Measurements from ENCODE around the gene SLC52A3.
A peak's percentile ranks its signal among the peaks of the same experiment; 100 is the strongest.

SLC52A3 gene

GRCh38 chr20:791056-791455 lies 22.8 kb upstream of the SLC52A3 start:
- peak overlapping the region; percentile 47 for H3K9ac ChIP-seq (ENCODE audit: low read depth, low read length)
- peaks cover 18% of the 10 kb centered on the region; the same call in 1 of the 2 replicates for H3K9me3 ChIP-seq (ENCODE audit: insufficient read depth, low read depth, low read length)
- H3K4me3 ChIP-seq (ENCODE audit: low read length) = peak overlapping the region; percentile 49; the same call in 1 of the 2 replicates
- peaks cover 20% of the 10 kb centered on the region; the same call in 1 of the 2 replicates for H3K4me1 ChIP-seq (ENCODE audit: insufficient read depth, low read length)
- peak overlapping the region; percentile 25 for H3K27ac ChIP-seq (ENCODE audit: low read length)
- no peaks in the 10 kb centered on the region for H3K27me3 ChIP-seq (ENCODE audit: insufficient read depth, low read length)
- no peaks in the 10 kb centered on the region for H3K36me3 ChIP-seq (ENCODE audit: insufficient read depth, low read depth, low read length)

GRCh38 chr20:787825-788224 lies 19.5 kb upstream of the SLC52A3 start:
- Histone ChIP-seq H3K9ac (ENCODE audit: low read depth, low read length) (no peak overlapping the region; the same call in 1 of the 2 replicates), H3K27ac (ENCODE audit: low read length) (no peak overlapping the region), H3K9me3 (ENCODE audit: insufficient read depth, low read depth, low read length) (peaks cover 33% of the 10 kb centered on the region), H3K4me3 (ENCODE audit: low read length) (no peak overlapping the region), H3K27me3 (ENCODE audit: insufficient read depth, low read length) (no peaks in the 10 kb centered on the region), H3K36me3 (ENCODE audit: insufficient read depth, low read depth, low read length) (no peaks in the 10 kb centered on the region), H3K4me1 (ENCODE audit: insufficient read depth, low read length) (peaks cover 20% of the 10 kb centered on the region; the same call in 1 of the 2 replicates)

- Histone ChIP-seq H3K36me3 (ENCODE audit: insufficient read depth, low read depth, low read length) (no peaks in the 10 kb centered on the region), H3K9ac (ENCODE audit: low read depth, low read length) (no peak overlapping the region), H3K9me3 (ENCODE audit: insufficient read depth, low read depth, low read length) (peaks cover 14% of the 10 kb centered on the region), H3K27me3 (ENCODE audit: insufficient read depth, low read length) (no peaks in the 10 kb centered on the region), H3K27ac (ENCODE audit: low read length) (no peak overlapping the region), H3K4me1 (ENCODE audit: insufficient read depth, low read length) (peaks cover 11% of the 10 kb centered on the region), H3K4me3 (ENCODE audit: low read length) (no peak overlapping the region)
Observed at GRCh38 chr20:779771-780170, 11.5 kb upstream of the SLC52A3 start.

- no peak overlapping the region for H3K9ac ChIP-seq (ENCODE audit: low read depth, low read length)
- H3K4me1 ChIP-seq (ENCODE audit: insufficient read depth, low read length) = peaks cover 11% of the 10 kb centered on the region
- H3K4me3 ChIP-seq (ENCODE audit: low read length) = no peak overlapping the region
- no peaks in the 10 kb centered on the region for H3K36me3 ChIP-seq (ENCODE audit: insufficient read depth, low read depth, low read length)
- no peaks in the 10 kb centered on the region for H3K27me3 ChIP-seq (ENCODE audit: insufficient read depth, low read length)
- no peaks in the 10 kb centered on the region for H3K9me3 ChIP-seq (ENCODE audit: insufficient read depth, low read depth, low read length)
- no peak overlapping the region for H3K27ac ChIP-seq (ENCODE audit: low read length)
Observed at GRCh38 chr20:776165-776564, 7.9 kb upstream of the SLC52A3 start.

- H3K4me1 ChIP-seq (ENCODE audit: insufficient read depth, low read length) = peaks cover 11% of the 10 kb centered on the region
- peak overlapping the region; percentile 9; the same call in 1 of the 2 replicates for H3K9ac ChIP-seq (ENCODE audit: low read depth, low read length)
- H3K27me3 ChIP-seq (ENCODE audit: insufficient read depth, low read length) = no peaks in the 10 kb centered on the region
- peak overlapping the region; percentile 51 for H3K4me3 ChIP-seq (ENCODE audit: low read length)
- no peaks in the 10 kb centered on the region for H3K36me3 ChIP-seq (ENCODE audit: insufficient read depth, low read depth, low read length)
- H3K9me3 ChIP-seq (ENCODE audit: insufficient read depth, low read depth, low read length) = no peaks in the 10 kb centered on the region
- H3K27ac ChIP-seq (ENCODE audit: low read length) = no peak overlapping the region
Observed at GRCh38 chr20:775679-776135, 7.4 kb upstream of the SLC52A3 start.

- no peak overlapping the region for H3K27ac ChIP-seq (ENCODE audit: low read length)
- no peak overlapping the region for H3K9ac ChIP-seq (ENCODE audit: low read depth, low read length)
- no peak overlapping the region for H3K4me3 ChIP-seq (ENCODE audit: low read length)
- H3K27me3 ChIP-seq (ENCODE audit: insufficient read depth, low read length) = no peaks in the 10 kb centered on the region
- H3K4me1 ChIP-seq (ENCODE audit: insufficient read depth, low read length) = peaks cover 11% of the 10 kb centered on the region
- no peaks in the 10 kb centered on the region for H3K9me3 ChIP-seq (ENCODE audit: insufficient read depth, low read depth, low read length)
- no peaks in the 10 kb centered on the region for H3K36me3 ChIP-seq (ENCODE audit: insufficient read depth, low read depth, low read length)
Observed at GRCh38 chr20:774660-775057, 6.4 kb upstream of the SLC52A3 start.

GRCh38 chr20:774016-774659 lies 5.8 kb upstream of the SLC52A3 start:
- H3K4me1 ChIP-seq (ENCODE audit: insufficient read depth, low read length) = peaks cover 11% of the 10 kb centered on the region
- H3K4me3 ChIP-seq (ENCODE audit: low read length) = no peak overlapping the region
- no peak overlapping the region for H3K9ac ChIP-seq (ENCODE audit: low read depth, low read length)
- no peak overlapping the region for H3K27ac ChIP-seq (ENCODE audit: low read length)
- H3K27me3 ChIP-seq (ENCODE audit: insufficient read depth, low read length) = no peaks in the 10 kb centered on the region
- H3K9me3 ChIP-seq (ENCODE audit: insufficient read depth, low read depth, low read length) = no peaks in the 10 kb centered on the region
- no peaks in the 10 kb centered on the region for H3K36me3 ChIP-seq (ENCODE audit: insufficient read depth, low read depth, low read length)

- Histone ChIP-seq H3K27ac (ENCODE audit: low read length) (no peak overlapping the region), H3K4me1 (ENCODE audit: insufficient read depth, low read length) (peaks cover 16% of the 10 kb centered on the region), H3K36me3 (ENCODE audit: insufficient read depth, low read depth, low read length) (no peaks in the 10 kb centered on the region), H3K4me3 (ENCODE audit: low read length) (no peak overlapping the region), H3K9me3 (ENCODE audit: insufficient read depth, low read depth, low read length) (no peaks in the 10 kb centered on the region), H3K27me3 (ENCODE audit: insufficient read depth, low read length) (no peaks in the 10 kb centered on the region), H3K9ac (ENCODE audit: low read depth, low read length) (no peak overlapping the region)
Observed at GRCh38 chr20:772806-773205, 4.5 kb upstream of the SLC52A3 start.

- Histone ChIP-seq H3K9ac (ENCODE audit: low read depth, low read length) (no peak overlapping the region), H3K4me3 (ENCODE audit: low read length) (no peak overlapping the region), H3K27me3 (ENCODE audit: insufficient read depth, low read length) (no peaks in the 10 kb centered on the region), H3K36me3 (ENCODE audit: insufficient read depth, low read depth, low read length) (no peaks in the 10 kb centered on the region), H3K27ac (ENCODE audit: low read length) (no peak overlapping the region), H3K9me3 (ENCODE audit: insufficient read depth, low read depth, low read length) (no peaks in the 10 kb centered on the region), H3K4me1 (ENCODE audit: insufficient read depth, low read length) (peaks cover 16% of the 10 kb centered on the region)
Observed at GRCh38 chr20:771741-772464, 3.6 kb upstream of the SLC52A3 start.

GRCh38 chr20:770691-771090 lies 2.4 kb upstream of the SLC52A3 start:
- Histone ChIP-seq H3K27ac (ENCODE audit: low read length) (no peak overlapping the region), H3K27me3 (ENCODE audit: insufficient read depth, low read length) (no peaks in the 10 kb centered on the region), H3K4me1 (ENCODE audit: insufficient read depth, low read length) (peaks cover 9% of the 10 kb centered on the region; the same call in 1 of the 2 replicates), H3K9me3 (ENCODE audit: insufficient read depth, low read depth, low read length) (no peaks in the 10 kb centered on the region), H3K4me3 (ENCODE audit: low read length) (no peak overlapping the region), H3K36me3 (ENCODE audit: insufficient read depth, low read depth, low read length) (no peaks in the 10 kb centered on the region), H3K9ac (ENCODE audit: low read depth, low read length) (no peak overlapping the region)

- Histone ChIP-seq H3K9me3 (ENCODE audit: insufficient read depth, low read depth, low read length) (no peaks in the 10 kb centered on the region), H3K27me3 (ENCODE audit: insufficient read depth, low read length) (no peaks in the 10 kb centered on the region), H3K36me3 (ENCODE audit: insufficient read depth, low read depth, low read length) (peaks cover 6% of the 10 kb centered on the region; the same call in 1 of the 2 replicates), H3K4me1 (ENCODE audit: insufficient read depth, low read length) (peaks cover 5% of the 10 kb centered on the region; the same call in 1 of the 2 replicates), H3K4me3 (ENCODE audit: low read length) (no peak overlapping the region), H3K9ac (ENCODE audit: low read depth, low read length) (no peak overlapping the region), H3K27ac (ENCODE audit: low read length) (no peak overlapping the region)
Observed at GRCh38 chr20:766906-767305, 1.4 kb downstream of the SLC52A3 start.

- Histone ChIP-seq H3K27ac (ENCODE audit: low read length) (no peak overlapping the region), H3K9ac (ENCODE audit: low read depth, low read length) (no peak overlapping the region), H3K4me3 (ENCODE audit: low read length) (no peak overlapping the region), H3K27me3 (ENCODE audit: insufficient read depth, low read length) (peaks cover 13% of the 10 kb centered on the region), H3K4me1 (ENCODE audit: insufficient read depth, low read length) (peaks cover 5% of the 10 kb centered on the region; the same call in 1 of the 2 replicates), H3K9me3 (ENCODE audit: insufficient read depth, low read depth, low read length) (no peaks in the 10 kb centered on the region), H3K36me3 (ENCODE audit: insufficient read depth, low read depth, low read length) (peaks cover 6% of the 10 kb centered on the region; the same call in 1 of the 2 replicates)
Observed at GRCh38 chr20:764255-764654, 4.0 kb downstream of the SLC52A3 start.
